NB4 (cell line): ENCODE measurements around the gene POLR3E.
"Not testable (repeated sequence)": the region's sequence is repeated elsewhere in the genome, so short reads cannot be mapped to it uniquely, and the experiment has no call there.

Experiments used
- DNase-seq: peaks from one replicate; pipeline ENCODE4 v3.0.0; 2010; ENCODE audit warnings: low read depth
- H3K4me3 ChIP-seq: one replicate; pipeline ENCODE4 v1.5.1; 2011; ENCODE audit warnings: mild to moderate bottlenecking, low read depth, low read length, moderate library complexity
- MYC ChIP-seq: IDR thresholded peaks from 2 replicates; pipeline ENCODE4 v1.6.1; 2011; ENCODE audit warnings: low read depth, low read length
- POLR2A ChIP-seq: IDR thresholded peaks from 2 replicates; pipeline ENCODE4 v1.6.1; 2011; ENCODE audit warnings: mild to moderate bottlenecking; ENCODE audit not compliant: insufficient read length; ENCODE audit errors: extremely low read depth
- TF ChIP-seq, protein P1 (sequence below): IDR thresholded peaks from 2 replicates; pipeline ENCODE4 v1.6.1; 2011; ENCODE audit warnings: low read depth, low read length
- TF ChIP-seq, protein P2 (sequence below): IDR thresholded peaks from one replicate; pipeline ENCODE4 v1.5.1; 2012; ENCODE audit warnings: low read depth, low read length

The POLR3E gene

DNA sequence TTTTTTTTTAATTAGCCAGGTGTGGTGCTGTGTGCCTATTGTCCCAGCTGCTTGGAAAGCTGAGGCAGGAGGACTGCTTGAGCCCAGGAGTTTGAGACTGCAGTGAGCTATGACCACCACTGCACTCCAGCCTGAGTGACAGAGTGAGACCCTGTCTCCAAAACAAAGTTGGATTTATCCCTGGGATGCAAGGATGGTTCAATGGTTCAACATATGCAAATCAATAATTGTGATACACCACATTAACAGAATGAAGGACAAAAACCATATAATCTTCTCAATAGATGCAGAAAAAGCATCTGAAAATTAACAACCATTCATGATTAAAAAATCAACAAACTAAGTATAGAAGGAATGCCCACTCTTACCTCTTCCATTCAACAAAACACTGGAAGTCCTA is 43.7 kb downstream of the POLR3E start:
- TF ChIP-seq MYC = no peak
- TF ChIP-seq, protein P1, sequence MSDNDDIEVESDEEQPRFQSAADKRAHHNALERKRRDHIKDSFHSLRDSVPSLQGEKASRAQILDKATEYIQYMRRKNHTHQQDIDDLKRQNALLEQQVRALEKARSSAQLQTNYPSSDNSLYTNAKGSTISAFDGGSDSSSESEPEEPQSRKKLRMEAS = no peak
- no peak for TF ChIP-seq POLR2A
- TF ChIP-seq, protein P2, sequence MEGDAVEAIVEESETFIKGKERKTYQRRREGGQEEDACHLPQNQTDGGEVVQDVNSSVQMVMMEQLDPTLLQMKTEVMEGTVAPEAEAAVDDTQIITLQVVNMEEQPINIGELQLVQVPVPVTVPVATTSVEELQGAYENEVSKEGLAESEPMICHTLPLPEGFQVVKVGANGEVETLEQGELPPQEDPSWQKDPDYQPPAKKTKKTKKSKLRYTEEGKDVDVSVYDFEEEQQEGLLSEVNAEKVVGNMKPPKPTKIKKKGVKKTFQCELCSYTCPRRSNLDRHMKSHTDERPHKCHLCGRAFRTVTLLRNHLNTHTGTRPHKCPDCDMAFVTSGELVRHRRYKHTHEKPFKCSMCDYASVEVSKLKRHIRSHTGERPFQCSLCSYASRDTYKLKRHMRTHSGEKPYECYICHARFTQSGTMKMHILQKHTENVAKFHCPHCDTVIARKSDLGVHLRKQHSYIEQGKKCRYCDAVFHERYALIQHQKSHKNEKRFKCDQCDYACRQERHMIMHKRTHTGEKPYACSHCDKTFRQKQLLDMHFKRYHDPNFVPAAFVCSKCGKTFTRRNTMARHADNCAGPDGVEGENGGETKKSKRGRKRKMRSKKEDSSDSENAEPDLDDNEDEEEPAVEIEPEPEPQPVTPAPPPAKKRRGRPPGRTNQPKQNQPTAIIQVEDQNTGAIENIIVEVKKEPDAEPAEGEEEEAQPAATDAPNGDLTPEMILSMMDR = no peak

DNA sequence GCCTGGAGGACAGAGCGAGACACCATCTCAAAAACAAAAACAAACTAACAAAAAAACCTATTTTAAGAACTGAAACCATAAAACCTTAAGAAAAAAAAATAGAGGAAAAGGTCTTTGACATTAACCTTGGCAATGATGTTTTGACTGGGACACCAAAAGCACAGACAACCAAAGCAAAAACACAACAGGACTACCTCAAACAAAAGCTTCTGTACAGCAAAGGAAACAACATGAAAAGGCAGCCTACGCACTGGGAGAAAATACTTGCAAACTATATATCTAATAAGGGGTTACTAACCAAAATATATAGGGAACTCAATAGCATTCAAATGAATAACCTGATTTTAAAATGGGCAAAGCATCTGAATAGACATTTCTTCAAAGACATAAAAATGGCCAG is 44.9 kb downstream of the POLR3E start:
- no peak overlapping the region for H3K4me3 ChIP-seq
- no peak for DNase-seq
- TF ChIP-seq, protein P1 = no peak
- TF ChIP-seq, protein P2 = no peak
- TF ChIP-seq MYC (no peak), POLR2A (no peak)

More for the DNA sequence above, 43.7 kb downstream of the POLR3E start:
- no peak overlapping the region for H3K4me3 ChIP-seq
- DNase-seq = no peak

DNA sequence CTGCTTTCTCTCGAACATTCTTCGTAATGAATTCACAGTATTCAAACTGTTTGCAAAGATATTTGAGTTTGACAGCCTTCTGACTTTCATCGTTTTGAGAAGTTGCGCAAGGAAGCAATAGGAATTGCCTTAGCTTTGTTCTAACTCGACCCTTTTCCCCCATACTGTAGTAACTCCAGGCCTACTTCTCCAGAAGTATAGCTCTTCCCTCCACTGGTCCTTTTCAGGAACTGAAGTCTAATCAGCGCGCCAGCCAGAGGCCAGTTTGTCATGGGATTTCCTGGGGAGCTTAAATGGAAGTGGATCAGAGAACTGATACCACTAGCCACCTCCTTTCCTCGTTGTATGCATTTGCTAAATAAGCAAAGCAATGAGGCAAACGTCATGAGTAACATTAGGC is 49.3 kb downstream of the POLR3E start:
- DNase-seq = no peak
- TF ChIP-seq, protein P2 = no peak
- TF ChIP-seq POLR2A (no peak), MYC (no peak)
- TF ChIP-seq, protein P1 = no peak
- no peak overlapping the region for H3K4me3 ChIP-seq

DNA sequence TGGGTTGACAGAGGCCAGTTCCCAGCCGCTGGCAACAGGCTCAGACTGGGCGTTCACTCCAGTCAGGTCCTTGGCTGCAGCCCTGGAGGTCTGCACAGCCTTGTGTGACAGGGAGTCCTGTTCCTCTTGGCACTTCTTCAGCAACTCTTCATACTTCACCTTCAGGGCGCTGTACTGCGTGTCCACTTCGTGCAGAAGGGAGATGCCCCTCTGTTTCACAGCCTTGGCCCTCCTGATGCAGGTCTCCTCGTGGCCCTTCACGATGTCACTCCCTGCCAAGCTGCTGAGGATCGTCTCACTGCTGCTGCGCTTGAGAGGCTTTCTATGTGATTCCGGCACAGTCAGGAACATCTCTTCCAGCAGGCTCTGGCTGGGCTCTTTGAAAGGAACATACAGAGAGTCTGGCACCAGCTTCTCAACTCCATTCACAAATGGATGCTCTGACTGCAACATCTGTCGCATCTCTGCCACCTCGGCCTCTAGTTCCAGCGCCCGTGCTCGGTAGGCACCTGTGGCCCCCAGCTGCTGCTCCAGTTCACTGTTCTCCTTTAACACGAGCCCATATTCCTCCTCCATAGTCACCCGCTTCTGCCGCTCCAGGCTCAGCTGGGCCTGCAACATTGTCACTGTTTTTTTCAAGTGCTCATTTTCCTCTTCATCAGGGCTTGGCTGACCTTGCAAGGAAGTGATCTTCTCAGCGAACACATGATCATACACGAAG is 50.1 kb downstream of the POLR3E start:
- TF ChIP-seq, protein P2 = no peak
- TF ChIP-seq, protein P1 = no peak
- TF ChIP-seq POLR2A = no peak
- TF ChIP-seq MYC = no peak
- DNase-seq = no peak
- H3K4me3 ChIP-seq = no peak overlapping the region

DNA sequence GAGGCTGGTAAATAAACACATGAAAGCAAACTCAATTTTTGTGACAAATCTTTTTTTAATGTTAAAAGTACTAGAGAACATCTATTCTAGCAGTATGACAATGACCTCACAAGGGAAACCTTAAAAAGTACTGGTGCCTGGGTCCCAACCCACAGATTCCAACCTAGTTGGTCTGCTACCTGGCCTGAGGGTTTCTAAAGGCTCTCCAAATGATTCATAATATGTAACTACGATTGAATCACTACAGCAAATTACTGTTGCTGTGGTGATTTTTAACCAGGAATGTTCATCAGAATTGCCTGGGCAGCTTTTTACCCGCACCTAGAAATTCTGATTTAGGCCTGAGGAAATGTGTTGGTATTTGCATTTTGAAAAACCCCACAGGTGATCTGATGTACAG is 51.1 kb downstream of the POLR3E start:
- no peak overlapping the region for H3K4me3 ChIP-seq
- no peak for DNase-seq
- TF ChIP-seq POLR2A = no peak
- TF ChIP-seq, protein P1 = no peak
- TF ChIP-seq MYC = no peak
- TF ChIP-seq, protein P2 = no peak

DNA sequence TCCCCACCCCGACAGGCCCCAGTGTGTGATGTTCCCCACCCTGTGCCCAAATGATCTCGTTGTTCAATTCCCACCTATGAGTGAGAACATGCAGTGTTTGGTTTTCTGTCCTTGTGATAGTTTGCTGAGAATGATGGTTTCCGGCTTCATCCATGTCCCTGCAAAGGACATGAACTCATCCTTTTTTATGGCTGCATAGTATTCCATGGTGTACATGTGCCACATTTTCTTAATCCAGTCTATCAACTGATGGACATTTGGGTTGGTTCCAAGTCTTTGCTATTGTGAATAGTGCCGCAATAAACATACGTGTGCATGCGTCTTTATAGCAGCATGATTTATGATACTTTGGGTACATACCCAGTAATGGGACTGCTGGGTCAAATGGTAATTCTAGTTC is 53.8 kb downstream of the POLR3E start:
- not testable (repeated sequence) for H3K4me3 ChIP-seq, DNase-seq
